ENCODE results near the gene SPDYE6.

SPDYE6 gene

DNA sequence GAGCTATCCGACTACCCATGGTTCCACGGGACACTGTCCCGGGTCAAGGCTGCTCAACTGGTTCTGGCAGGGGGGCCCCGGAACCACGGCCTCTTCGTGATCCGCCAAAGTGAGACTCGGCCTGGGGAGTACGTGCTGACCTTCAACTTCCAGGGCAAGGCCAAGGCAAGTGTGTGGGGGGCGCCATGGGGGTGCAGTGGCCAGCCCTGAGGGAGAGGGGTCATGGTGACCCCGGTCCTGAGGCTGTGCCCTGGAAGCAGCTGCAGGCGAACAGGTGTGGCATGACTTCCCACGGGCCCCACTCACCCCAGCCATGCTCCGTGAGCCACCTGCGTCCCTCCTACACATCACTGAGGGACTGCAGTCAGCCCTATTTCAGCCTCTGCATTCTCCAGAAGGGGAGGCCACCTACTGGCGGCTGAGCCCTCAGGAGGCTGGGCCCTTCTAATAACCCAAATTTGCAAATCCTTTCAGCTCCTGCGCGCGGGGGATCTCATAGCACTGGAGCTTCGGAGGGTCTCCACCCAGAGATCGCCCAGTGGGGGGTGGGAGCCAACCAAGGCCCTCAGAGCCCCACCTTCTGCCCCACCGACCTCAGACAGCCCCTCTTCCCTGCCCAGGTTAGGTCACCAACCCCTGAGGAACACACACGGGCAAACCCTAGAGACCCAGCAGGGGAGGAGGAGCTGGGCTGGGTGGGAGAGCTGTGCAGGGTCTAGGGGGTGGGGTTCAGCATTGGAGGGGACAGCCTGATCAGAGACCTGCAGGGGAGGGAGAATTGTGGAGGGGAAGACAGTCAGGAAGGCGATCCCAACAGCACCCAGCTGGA, 38.8 kb downstream of the SPDYE6 start:
- no peak for TF ChIP-seq TAF1 (IDR thresholded peaks at IDR 0.05; ENCODE audit: borderline replicate concordance, insufficient read depth, low read length)

DNA sequence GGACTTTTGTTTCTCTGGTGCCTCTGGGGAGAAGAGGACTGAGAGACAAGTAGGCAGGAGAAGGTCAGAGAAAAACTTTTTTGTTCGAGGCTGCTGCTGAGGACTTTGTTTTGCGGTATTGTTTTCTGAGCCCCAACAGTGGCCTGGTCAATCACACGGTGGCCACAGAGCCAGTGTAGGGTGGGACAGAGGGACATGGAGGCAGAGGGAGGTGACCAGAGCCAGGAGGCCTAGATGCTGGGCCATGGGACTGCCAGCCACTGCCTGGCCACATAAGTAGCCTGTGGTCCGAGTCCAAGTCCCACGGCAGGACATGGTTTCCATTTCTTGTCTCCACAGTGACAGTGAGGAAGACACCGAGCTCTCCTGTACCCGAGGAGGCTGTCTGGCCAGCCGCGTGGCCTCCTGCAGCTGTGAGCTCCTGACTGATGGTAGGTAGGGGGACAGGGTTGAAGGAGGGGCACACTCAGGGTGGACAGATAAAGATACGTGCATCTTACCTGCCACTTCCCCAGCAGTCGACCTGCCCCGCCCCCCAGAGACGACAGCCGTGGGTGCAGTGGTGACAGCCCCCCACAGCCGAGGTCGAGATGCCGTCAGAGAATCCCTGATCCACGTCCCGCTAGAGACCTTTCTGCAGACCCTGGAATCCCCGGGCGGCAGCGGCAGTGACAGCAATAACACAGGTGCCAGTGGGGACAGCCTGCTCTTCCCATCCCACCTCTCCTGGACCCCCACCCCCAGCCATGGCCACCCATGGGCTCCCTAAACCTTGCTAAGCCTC, 42.1 kb downstream of the SPDYE6 start:
- no peak for TF ChIP-seq SIN3A (IDR thresholded peaks at IDR 0.05; ENCODE audit: borderline replicate concordance, insufficient read depth, low read length)
- TF ChIP-seq FOXP2 (optimal IDR thresholded peaks at IDR 0.05; ENCODE audit: borderline replicate concordance, extremely low read depth, extremely low read length, insufficient read depth), result no peak
- TF ChIP-seq, protein P1, sequence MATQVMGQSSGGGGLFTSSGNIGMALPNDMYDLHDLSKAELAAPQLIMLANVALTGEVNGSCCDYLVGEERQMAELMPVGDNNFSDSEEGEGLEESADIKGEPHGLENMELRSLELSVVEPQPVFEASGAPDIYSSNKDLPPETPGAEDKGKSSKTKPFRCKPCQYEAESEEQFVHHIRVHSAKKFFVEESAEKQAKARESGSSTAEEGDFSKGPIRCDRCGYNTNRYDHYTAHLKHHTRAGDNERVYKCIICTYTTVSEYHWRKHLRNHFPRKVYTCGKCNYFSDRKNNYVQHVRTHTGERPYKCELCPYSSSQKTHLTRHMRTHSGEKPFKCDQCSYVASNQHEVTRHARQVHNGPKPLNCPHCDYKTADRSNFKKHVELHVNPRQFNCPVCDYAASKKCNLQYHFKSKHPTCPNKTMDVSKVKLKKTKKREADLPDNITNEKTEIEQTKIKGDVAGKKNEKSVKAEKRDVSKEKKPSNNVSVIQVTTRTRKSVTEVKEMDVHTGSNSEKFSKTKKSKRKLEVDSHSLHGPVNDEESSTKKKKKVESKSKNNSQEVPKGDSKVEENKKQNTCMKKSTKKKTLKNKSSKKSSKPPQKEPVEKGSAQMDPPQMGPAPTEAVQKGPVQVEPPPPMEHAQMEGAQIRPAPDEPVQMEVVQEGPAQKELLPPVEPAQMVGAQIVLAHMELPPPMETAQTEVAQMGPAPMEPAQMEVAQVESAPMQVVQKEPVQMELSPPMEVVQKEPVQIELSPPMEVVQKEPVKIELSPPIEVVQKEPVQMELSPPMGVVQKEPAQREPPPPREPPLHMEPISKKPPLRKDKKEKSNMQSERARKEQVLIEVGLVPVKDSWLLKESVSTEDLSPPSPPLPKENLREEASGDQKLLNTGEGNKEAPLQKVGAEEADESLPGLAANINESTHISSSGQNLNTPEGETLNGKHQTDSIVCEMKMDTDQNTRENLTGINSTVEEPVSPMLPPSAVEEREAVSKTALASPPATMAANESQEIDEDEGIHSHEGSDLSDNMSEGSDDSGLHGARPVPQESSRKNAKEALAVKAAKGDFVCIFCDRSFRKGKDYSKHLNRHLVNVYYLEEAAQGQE (IDR thresholded peaks at IDR 0.05; ENCODE audit: insufficient read depth in 1 of 2, low read depth in 2 of 2, low read length in 2 of 2), result no peak
- TF ChIP-seq POLR2AphosphoS5 (IDR thresholded peaks at IDR 0.05; ENCODE audit: low read depth, low read length), result no peak
- TF ChIP-seq TAF1 (IDR thresholded peaks at IDR 0.05; ENCODE audit: borderline replicate concordance, insufficient read depth, low read length), result no peak

DNA sequence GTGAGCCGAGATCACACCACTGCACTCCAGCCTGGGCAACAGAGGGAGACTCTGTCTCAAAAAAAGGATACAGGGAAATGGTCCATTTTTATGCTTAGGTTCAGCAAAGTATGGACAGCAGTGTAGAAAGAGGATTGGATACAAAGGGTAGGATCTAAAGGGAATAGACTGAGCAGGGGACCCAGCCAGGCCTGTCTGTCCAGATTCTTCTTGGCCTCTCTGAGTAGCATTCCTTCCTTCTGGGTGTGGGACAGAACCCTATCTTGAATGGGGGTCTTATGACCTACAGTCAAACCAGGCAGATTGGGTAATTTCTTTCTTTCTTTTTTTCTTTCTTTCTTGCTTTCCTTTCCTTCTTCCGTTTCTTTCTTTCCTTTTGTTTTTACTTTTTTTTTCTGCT, 43.9 kb downstream of the SPDYE6 start:
- TF ChIP-seq FOXP2 (optimal IDR thresholded peaks at IDR 0.05; ENCODE audit: borderline replicate concordance, extremely low read depth, extremely low read length, insufficient read depth) (no peak), SIN3A (IDR thresholded peaks at IDR 0.05; ENCODE audit: borderline replicate concordance, insufficient read depth, low read length) (no peak), POLR2AphosphoS5 (IDR thresholded peaks at IDR 0.05; ENCODE audit: low read depth, low read length) (no peak), TAF1 (IDR thresholded peaks at IDR 0.05; ENCODE audit: borderline replicate concordance, insufficient read depth, low read length) (no peak)
- TF ChIP-seq, protein P1 (IDR thresholded peaks at IDR 0.05; ENCODE audit: insufficient read depth in 1 of 2, low read depth in 2 of 2, low read length in 2 of 2), result no peak

DNA sequence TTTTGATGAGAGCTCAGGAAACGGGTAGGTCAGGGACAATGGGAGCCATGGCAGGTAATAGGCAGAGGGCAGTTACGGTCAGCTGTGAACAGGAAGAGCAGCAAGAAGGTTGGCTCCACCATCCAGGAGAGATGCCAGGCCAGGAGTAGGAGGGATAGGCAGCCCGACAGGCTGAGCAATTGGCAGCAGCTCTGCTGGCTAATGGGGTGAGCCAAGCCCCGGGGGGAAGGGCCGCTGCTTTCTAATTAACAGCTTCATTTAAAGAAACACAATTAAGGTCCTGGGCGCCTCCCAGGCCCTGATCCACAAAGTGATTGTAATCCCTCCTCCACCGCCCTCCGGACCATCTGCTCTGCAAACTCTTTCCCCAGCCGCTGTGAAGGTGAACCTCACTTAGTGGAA, 45.8 kb downstream of the SPDYE6 start:
- TF ChIP-seq TAF1 (IDR thresholded peaks at IDR 0.05; ENCODE audit: borderline replicate concordance, insufficient read depth, low read length), result no peak
- TF ChIP-seq SIN3A (IDR thresholded peaks at IDR 0.05; ENCODE audit: borderline replicate concordance, insufficient read depth, low read length), result no peak
- TF ChIP-seq, protein P1 (IDR thresholded peaks at IDR 0.05; ENCODE audit: insufficient read depth in 1 of 2, low read depth in 2 of 2, low read length in 2 of 2), result no peak
- TF ChIP-seq POLR2AphosphoS5 (IDR thresholded peaks at IDR 0.05; ENCODE audit: low read depth, low read length), result no peak
- no peak for TF ChIP-seq FOXP2 (optimal IDR thresholded peaks at IDR 0.05; ENCODE audit: borderline replicate concordance, extremely low read depth, extremely low read length, insufficient read depth)

DNA sequence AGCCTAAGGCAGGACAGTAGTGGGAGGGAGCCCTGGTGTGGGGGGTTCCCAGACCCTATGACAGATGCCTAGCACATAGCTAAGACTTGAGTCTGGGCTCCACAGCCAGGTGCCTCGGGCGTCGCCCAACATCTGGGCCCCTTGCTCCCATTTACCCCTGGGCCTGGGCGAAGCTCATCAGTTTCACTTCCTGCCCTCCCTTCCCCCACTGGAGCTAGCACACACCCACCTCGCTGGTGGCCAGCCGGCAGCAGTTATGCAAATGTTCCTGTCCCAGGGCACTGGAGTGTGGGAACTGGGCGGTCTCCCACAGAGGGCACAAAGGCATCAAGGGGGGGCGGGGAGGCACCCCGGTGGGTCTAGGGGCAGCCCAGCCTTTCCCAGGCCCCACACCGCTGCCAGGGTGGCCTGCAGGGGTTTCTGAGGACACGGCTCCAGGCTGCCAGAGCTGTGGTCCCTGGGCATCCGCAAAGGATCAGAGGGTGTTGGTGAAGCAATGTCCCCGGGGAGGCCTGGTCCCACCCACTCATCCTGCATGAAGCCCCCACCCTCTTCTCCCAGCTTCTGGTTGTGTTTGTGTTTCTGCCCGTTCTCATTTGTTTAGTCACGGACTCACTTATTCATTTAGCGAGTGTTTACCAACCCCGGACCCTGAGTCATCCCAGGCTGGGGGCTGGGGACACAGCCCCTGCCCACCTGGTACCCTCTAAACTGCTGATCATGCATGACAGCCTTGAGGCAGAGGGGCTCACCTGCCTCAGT, 49.1 kb downstream of the SPDYE6 start:
- no peak for TF ChIP-seq POLR2AphosphoS5 (IDR thresholded peaks at IDR 0.05; ENCODE audit: low read depth, low read length)
- no peak for TF ChIP-seq SIN3A (IDR thresholded peaks at IDR 0.05; ENCODE audit: borderline replicate concordance, insufficient read depth, low read length)
- TF ChIP-seq, protein P1 (IDR thresholded peaks at IDR 0.05; ENCODE audit: insufficient read depth in 1 of 2, low read depth in 2 of 2, low read length in 2 of 2), result no peak
- no peak for TF ChIP-seq FOXP2 (optimal IDR thresholded peaks at IDR 0.05; ENCODE audit: borderline replicate concordance, extremely low read depth, extremely low read length, insufficient read depth)
- no peak for TF ChIP-seq TAF1 (IDR thresholded peaks at IDR 0.05; ENCODE audit: borderline replicate concordance, insufficient read depth, low read length)

Data from PFSK-1 (cell line).